ENCODE measurements around the gene MSI2. TPM values are rescaled to one million over a fixed set of nuclear protein-coding genes. Genes with fewer than 3 reads are reported as not detected.

MSI2 gene
- total RNA-seq, 4 donors from 2014 or later, result 27.3 to 50.4 (median 36.8) TPM

- H3K9me3 ChIP-seq, result no peaks in the 10 kb centered on the region
- H3K36me3 ChIP-seq, result peaks cover 0 to 32% of the 10 kb centered on the region in 2 donors
- no peak overlapping the region for H3K27ac ChIP-seq
- 65 to 90% methylated on average over 7 of the region's 7 CpGs for WGBS, 2 donors (ENCODE audit: low coverage in 1 of 2)
- TF ChIP-seq POLR2A (IDR thresholded peaks at IDR 0.05) (no peak), POLR2AphosphoS5 (IDR thresholded peaks at IDR 0.05) (no peak), EP300 (IDR thresholded peaks at IDR 0.05) (no peak), CTCF (IDR thresholded peaks at IDR 0.05) (no peak)
- H3K4me3 ChIP-seq, result no peak overlapping the region
- no peak for ATAC-seq
- H3K27me3 ChIP-seq, result no peaks in the 10 kb centered on the region
- peaks cover 3 to 42% (median 8%) of the 10 kb centered on the region in 3 donors for H3K4me1 ChIP-seq
Measured at GRCh38 chr17:57260325-57261083, 4.2 kb downstream of the MSI2 start.

- no peak overlapping the region for H3K4me3 ChIP-seq
- H3K36me3 ChIP-seq, result peaks cover 0 to 36% of the 10 kb centered on the region in 2 donors
- no peaks in the 10 kb centered on the region for H3K9me3 ChIP-seq
- 46 to 60% methylated on average over 4 of the region's 4 CpGs for WGBS, 2 donors (ENCODE audit: low coverage in 1 of 2)
- peaks cover 3 to 42% (median 8%) of the 10 kb centered on the region in 3 donors for H3K4me1 ChIP-seq
- no peak overlapping the region for H3K27ac ChIP-seq
- ATAC-seq, result no peak
- TF ChIP-seq EP300 (IDR thresholded peaks at IDR 0.05) (no peak), POLR2A (IDR thresholded peaks at IDR 0.05) (no peak), CTCF (IDR thresholded peaks at IDR 0.05) (no peak), POLR2AphosphoS5 (IDR thresholded peaks at IDR 0.05) (no peak)
- no peaks in the 10 kb centered on the region for H3K27me3 ChIP-seq
Measured at GRCh38 chr17:57261084-57261461, 4.8 kb downstream of the MSI2 start.

- TF ChIP-seq POLR2AphosphoS5 (IDR thresholded peaks at IDR 0.05) (no peak), POLR2A (IDR thresholded peaks at IDR 0.05) (no peak), CTCF (IDR thresholded peaks at IDR 0.05) (no peak), EP300 (IDR thresholded peaks at IDR 0.05) (no peak)
- no peak for ATAC-seq
- H3K27me3 ChIP-seq, result no peaks in the 10 kb centered on the region
- H3K36me3 ChIP-seq, result peaks cover 0 to 47% of the 10 kb centered on the region in 2 donors
- H3K27ac ChIP-seq, result no peak overlapping the region
- H3K4me3 ChIP-seq, result no peak overlapping the region
- no peaks in the 10 kb centered on the region for H3K9me3 ChIP-seq
- H3K4me1 ChIP-seq, result peaks cover 3 to 42% (median 8%) of the 10 kb centered on the region in 3 donors
- 100% methylated on average over 1 of the region's 1 CpG for WGBS, 2 donors (ENCODE audit: low coverage in 1 of 2)
Measured at GRCh38 chr17:57262557-57262956, 6.2 kb downstream of the MSI2 start.

- H3K27me3 ChIP-seq, result no peaks in the 10 kb centered on the region
- no peak for ATAC-seq
Measured at GRCh38 chr17:57264250-57264649, 7.9 kb downstream of the MSI2 start.

More at GRCh38 chr17:57264250-57264649, 7.9 kb downstream of the MSI2 start:
- Histone ChIP-seq H3K4me1 (peaks cover 0 to 28% (median 0%) of the 10 kb centered on the region in 3 donors), H3K36me3 (peaks cover 0 to 63% of the 10 kb centered on the region in 2 donors), H3K9me3 (no peaks in the 10 kb centered on the region), H3K27ac (no peak overlapping the region), H3K4me3 (no peak overlapping the region)
- no peak for TF ChIP-seq EP300 (IDR thresholded peaks at IDR 0.05)
- no peak for TF ChIP-seq POLR2A (IDR thresholded peaks at IDR 0.05)
- no peak for TF ChIP-seq CTCF (IDR thresholded peaks at IDR 0.05)
- TF ChIP-seq POLR2AphosphoS5 (IDR thresholded peaks at IDR 0.05), result no peak
- WGBS, 2 donors (ENCODE audit: low coverage in 1 of 2), result 92 to 96% methylated on average over 5 of the region's 5 CpGs

Measured in gastroesophageal sphincter (tissue), 4 donors.